SU-DHL-6 (cell line): ENCODE data around the gene FBXO8.

Experiments used
- CTCF ChIP-seq: fragments of 200-600 bp; sonication (generic); IDR thresholded peaks from one replicate; pipeline ENCODE4 v1.5.1; 2017; ENCODE audit warnings: antibody characterized with exemption, mild to moderate bottlenecking, low read length, moderate library complexity; ENCODE audit not compliant: insufficient read depth, poor library complexity, severe bottlenecking
- EZH2phosphoT487 ChIP-seq: fragments of 200-600 bp; sonication (generic), shearing (Covaris generic); conservative IDR thresholded peaks from 2 replicates; pipeline ENCODE4 v1.6.1; 2018; ENCODE audit warnings: mild to moderate bottlenecking, antibody characterized with exemption, low read length, moderate library complexity, mixed read lengths

GRCh38 chr4:174286870-174287269, 3.4 kb upstream of the FBXO8 start:
- TF ChIP-seq EZH2phosphoT487 (no peak), CTCF (no peak)
